Right atrium auricular region (tissue), 2 donors: ENCODE data around the gene FANCI. TPM values are rescaled to one million over a fixed set of nuclear protein-coding genes. Genes with fewer than 3 reads are reported as not detected.

Experiments
- DNase-seq: peaks from one replicate; pipeline ENCODE4 v3.0.0-alpha.2; 2019; ENCODE audit warnings: low spot score
- H3K27ac ChIP-seq, 2 donors: fragments of 200-600 bp; sonication (generic); 1 replicate in 1 of 2; 2 replicates in 1 of 2; pipeline ENCODE4 v1.5.1; 2016 to 2019
- H3K27me3 ChIP-seq, 2 donors: fragments of 200-600 bp; sonication (generic); one replicate each; pipeline versions ENCODE4 v1.5.1 to v1.6.0; 2017 to 2019
- H3K36me3 ChIP-seq: fragments of 200-600 bp; sonication (generic); one replicate; pipeline ENCODE4 v1.5.1; 2016
- H3K4me1 ChIP-seq, 2 donors: fragments of 200-600 bp; sonication (generic); one replicate each; pipeline versions ENCODE4 v1.5.1 to v1.6.0; 2017 to 2019
- H3K4me3 ChIP-seq, 2 donors: fragments of 200-600 bp; sonication (generic); 1 replicate in 1 of 2; 2 replicates in 1 of 2; pipeline ENCODE4 v1.5.1; 2017 to 2019; ENCODE audit warnings: mild to moderate bottlenecking in 1 of 2, moderate library complexity in 1 of 2
- H3K9me3 ChIP-seq, 2 donors: fragments of 200-600 bp; sonication (generic); one replicate each; pipeline ENCODE4 v1.5.1; 2019
- CTCF ChIP-seq, 2 donors: fragments of 200-600 bp; sonication (generic); IDR thresholded peaks; one replicate each; pipeline ENCODE4 v1.5.1; 2019; ENCODE audit warnings: antibody characterized with exemption in 2 of 2
- total RNA-seq, 2 donors: library from RNA; depleted of rRNA; stranded (reverse); fragments of >200 nt; gene quantifications; one replicate each; pipeline ENCODE4 v1.1.0, GENCODE V29; 2016

Gene FANCI
- total RNA-seq, 2 donors from 2014 or later, result 0.79 to 1.6 TPM

DNA sequence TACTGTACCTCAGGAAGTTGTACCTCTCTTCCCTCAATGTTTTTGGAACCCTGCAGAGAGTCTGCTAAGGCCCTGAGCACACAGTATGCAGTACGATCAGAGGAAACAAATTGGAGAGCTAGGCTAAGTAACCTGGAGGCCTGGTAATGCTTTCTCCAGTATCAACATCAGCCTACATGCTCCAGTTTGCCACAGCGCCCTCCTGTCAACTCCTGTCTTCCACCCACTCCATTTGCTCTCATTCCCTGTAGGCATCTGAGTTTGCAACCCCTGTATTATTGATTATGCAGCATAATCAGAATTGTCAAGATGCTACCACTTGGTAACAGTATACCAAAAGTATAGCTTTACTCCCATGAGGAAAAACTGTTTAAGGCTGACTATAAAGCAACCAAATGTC lies 76.4 kb downstream of the FANCI start:
- DNase-seq, result no peak
- H3K36me3 ChIP-seq, result peaks cover 98% of the 10 kb centered on the region
- TF ChIP-seq CTCF (IDR thresholded peaks at IDR 0.05), result no peak
- no peaks in the 10 kb centered on the region for H3K27me3 ChIP-seq
- no peak overlapping the region for H3K4me3 ChIP-seq
- H3K27ac ChIP-seq, result no peak overlapping the region
- H3K9me3 ChIP-seq, result no peaks in the 10 kb centered on the region
- no peaks in the 10 kb centered on the region for H3K4me1 ChIP-seq

DNA sequence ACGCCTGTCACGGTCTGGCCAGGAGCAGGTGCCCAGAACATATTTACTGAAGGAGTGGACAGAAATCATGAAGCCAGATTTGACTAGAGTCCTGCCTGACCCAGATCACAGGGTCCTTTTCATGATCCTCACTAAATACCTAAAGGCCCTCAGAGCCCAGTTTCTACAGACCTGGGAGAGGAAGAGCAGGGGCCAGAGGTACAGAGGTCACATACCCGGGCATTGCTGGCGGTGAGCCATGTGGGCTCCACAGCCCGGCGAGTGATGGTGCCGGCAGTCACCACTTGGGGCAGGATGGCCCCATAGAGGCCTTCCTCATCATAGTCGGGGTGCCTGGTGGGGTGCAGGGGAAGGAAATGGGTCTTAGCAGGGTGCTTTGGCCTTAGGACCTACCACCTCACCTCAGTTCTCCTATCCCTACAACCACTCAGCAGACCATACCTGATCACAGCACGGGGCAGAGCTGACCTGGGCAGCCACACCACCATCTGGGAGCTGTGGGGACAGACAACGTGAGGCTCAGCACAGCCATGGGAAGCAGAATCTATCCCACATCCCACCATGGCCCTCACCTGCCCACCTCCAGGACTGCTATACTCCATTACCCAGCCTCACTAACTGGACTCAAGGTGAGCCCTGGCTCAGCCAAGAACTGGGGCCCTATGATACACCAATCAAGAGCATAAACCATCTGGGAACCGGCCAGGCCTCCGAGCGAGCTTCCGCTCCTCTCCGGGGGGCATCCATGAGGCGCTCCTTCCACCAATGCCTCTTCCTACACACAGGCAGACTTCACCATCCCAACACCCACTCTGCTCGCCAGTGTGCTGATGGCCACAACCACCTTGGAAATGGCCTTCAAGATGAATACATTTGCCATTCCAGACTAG lies 78.0 kb downstream of the FANCI start:
- Histone ChIP-seq H3K27ac (no peak overlapping the region), H3K27me3 (no peaks in the 10 kb centered on the region), H3K4me3 (no peak overlapping the region), H3K4me1 (no peaks in the 10 kb centered on the region), H3K36me3 (peaks cover 98% of the 10 kb centered on the region), H3K9me3 (no peaks in the 10 kb centered on the region)
- no peak for DNase-seq
- no peak for TF ChIP-seq CTCF (IDR thresholded peaks at IDR 0.05)

GRCh38 chr15:89322822-89323221 lies 79.0 kb downstream of the FANCI start:
- Histone ChIP-seq H3K9me3 (no peaks in the 10 kb centered on the region), H3K36me3 (peaks cover 96% of the 10 kb centered on the region), H3K4me1 (no peaks in the 10 kb centered on the region), H3K27ac (no peak overlapping the region), H3K4me3 (no peak overlapping the region), H3K27me3 (no peaks in the 10 kb centered on the region)
- no peak for DNase-seq
- no peak for TF ChIP-seq CTCF (IDR thresholded peaks at IDR 0.05)

DNA sequence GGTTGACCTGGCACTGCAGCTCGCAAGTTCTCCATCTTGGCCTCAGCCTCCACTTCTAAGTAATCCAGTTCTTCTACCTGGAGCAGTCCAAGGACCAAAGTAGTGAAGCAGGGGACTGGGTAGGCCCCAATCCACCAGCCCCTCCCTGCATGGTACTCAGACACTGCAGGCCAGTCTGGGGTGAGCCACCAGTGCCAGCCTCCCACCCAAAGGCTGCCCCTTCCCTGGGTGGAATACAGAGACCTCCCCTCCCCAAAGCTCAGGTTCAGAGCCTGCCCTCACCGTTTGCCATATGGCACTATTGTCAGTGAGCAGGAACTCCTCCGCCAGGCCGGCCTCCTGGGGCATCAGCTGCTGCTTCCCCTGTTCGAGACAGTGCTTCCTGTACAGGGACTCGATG lies 80.0 kb downstream of the FANCI start:
- no peak for DNase-seq
- Histone ChIP-seq H3K27me3 (no peaks in the 10 kb centered on the region), H3K27ac (no peak overlapping the region), H3K4me3 (no peak overlapping the region), H3K36me3 (peaks cover 96% of the 10 kb centered on the region), H3K4me1 (peaks cover 0 to 2% of the 10 kb centered on the region in 2 donors), H3K9me3 (no peaks in the 10 kb centered on the region)
- TF ChIP-seq CTCF (IDR thresholded peaks at IDR 0.05), result no peak

DNA sequence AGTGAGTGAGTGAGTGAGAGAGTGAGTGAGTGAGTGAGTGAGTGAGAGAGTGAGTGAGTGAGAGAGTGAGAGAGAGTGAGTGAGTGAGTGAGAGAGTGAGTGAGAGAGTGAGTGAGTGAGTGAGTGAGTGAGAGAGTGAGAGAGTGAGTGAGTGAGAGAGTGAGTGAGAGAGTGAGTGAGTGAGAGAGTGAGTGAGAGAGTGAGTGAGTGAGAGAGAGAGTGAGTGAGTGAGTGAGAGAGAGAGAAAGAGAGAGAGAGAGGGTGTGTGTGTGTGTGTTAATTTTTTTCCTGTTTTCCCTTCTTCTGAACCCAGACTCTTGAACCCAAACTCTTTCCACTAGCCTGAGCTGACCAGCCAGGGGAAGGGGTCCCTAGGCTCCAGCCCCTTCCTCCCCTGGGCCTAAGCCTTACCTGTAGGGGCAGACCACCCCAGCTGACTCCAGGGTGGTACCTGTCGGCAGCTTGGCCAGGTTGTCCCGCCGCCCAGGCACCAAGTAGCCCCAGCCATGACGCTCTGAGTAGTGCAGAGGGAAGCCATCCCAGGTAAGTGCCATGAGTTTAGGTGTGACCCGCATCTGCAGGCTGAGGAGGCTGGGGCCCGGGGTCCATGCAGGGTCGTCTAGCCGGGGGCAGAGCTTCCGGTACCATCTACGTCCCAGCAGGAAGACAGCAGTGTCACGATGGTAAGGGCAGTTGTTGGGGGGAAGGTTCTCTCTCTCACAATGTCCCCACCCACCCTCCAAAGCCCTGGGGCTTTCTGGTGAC lies 81.4 kb downstream of the FANCI start:
- Histone ChIP-seq H3K9me3 (no peaks in the 10 kb centered on the region), H3K4me3 (no peak overlapping the region), H3K4me1 (peaks cover 0 to 16% of the 10 kb centered on the region in 2 donors), H3K27me3 (no peaks in the 10 kb centered on the region), H3K36me3 (peaks cover 96% of the 10 kb centered on the region), H3K27ac (no peak overlapping the region)
- TF ChIP-seq CTCF (IDR thresholded peaks at IDR 0.05), result no peak
- no peak for DNase-seq
